ENCODE data around the gene MIER3. TPM values are rescaled to one million over a fixed set of nuclear protein-coding genes. Genes with fewer than 3 reads are reported as not detected.

The MIER3 gene
- total RNA-seq, 4 donors from 2014 or later: 8.8 to 111 (median 60.8) TPM

- in situ Hi-C loops (cut with MboI; ENCODE audit: low pct_ligation_motif_present in 1 of 4, low pct_unique_long_range_greater_than_20kb in 1 of 4, low sequenced_read_pairs in 3 of 4): loop anchor here in 1 of 4 donors (25.0 kb wide), 1 partner anchor 294 kb away; no protein-coding TSS in a partner anchor
- 56 to 58% methylated on average over 2 of the region's 2 CpGs for WGBS, 2 donors (ENCODE audit: low coverage in 1 of 2)
- H3K4me3 ChIP-seq: no peak overlapping the region
- peaks cover 0 to 3% (median 0%) of the 10 kb centered on the region in 4 donors for H3K4me1 ChIP-seq
- intact Hi-C loops (cut with DNase I; ENCODE audit: low total_unique reads): no loop called here
- DNase-seq: peak; percentile 41
- H3K36me3 ChIP-seq: peaks cover 0 to 17% (median 7%) of the 10 kb centered on the region in 4 donors
- no peaks in the 10 kb centered on the region for H3K9me3 ChIP-seq
- H3K27me3 ChIP-seq: no peaks in the 10 kb centered on the region
- TF ChIP-seq, protein P1, sequence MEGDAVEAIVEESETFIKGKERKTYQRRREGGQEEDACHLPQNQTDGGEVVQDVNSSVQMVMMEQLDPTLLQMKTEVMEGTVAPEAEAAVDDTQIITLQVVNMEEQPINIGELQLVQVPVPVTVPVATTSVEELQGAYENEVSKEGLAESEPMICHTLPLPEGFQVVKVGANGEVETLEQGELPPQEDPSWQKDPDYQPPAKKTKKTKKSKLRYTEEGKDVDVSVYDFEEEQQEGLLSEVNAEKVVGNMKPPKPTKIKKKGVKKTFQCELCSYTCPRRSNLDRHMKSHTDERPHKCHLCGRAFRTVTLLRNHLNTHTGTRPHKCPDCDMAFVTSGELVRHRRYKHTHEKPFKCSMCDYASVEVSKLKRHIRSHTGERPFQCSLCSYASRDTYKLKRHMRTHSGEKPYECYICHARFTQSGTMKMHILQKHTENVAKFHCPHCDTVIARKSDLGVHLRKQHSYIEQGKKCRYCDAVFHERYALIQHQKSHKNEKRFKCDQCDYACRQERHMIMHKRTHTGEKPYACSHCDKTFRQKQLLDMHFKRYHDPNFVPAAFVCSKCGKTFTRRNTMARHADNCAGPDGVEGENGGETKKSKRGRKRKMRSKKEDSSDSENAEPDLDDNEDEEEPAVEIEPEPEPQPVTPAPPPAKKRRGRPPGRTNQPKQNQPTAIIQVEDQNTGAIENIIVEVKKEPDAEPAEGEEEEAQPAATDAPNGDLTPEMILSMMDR (IDR thresholded peaks at IDR 0.05): no peak
- no peak for TF ChIP-seq EP300 (IDR thresholded peaks at IDR 0.05; ENCODE audit: low read depth)
- no peak for TF ChIP-seq POLR2A (IDR thresholded peaks at IDR 0.05)
- no peak for TF ChIP-seq POLR2AphosphoS5 (IDR thresholded peaks at IDR 0.05)
- peak overlapping the region in 3 of 4 donors; percentile 14 to 30 (median 21) for H3K27ac ChIP-seq
These were observed 33.9 kb downstream of the MIER3 start for GRCh38 chr5:56918054-56918453.

- Histone ChIP-seq H3K27ac (peak overlapping the region in 2 of 4 donors; percentile 14 to 30), H3K9me3 (no peaks in the 10 kb centered on the region), H3K27me3 (no peaks in the 10 kb centered on the region), H3K4me3 (no peak overlapping the region), H3K4me1 (peaks cover 0 to 3% (median 0%) of the 10 kb centered on the region in 4 donors), H3K36me3 (peaks cover 0 to 12% (median 4%) of the 10 kb centered on the region in 4 donors)
- WGBS, 2 donors (ENCODE audit: low coverage in 1 of 2): 38 to 74% methylated on average over 2 of the region's 2 CpGs
- TF ChIP-seq POLR2A (IDR thresholded peaks at IDR 0.05) (no peak), POLR2AphosphoS5 (IDR thresholded peaks at IDR 0.05) (no peak), EP300 (IDR thresholded peaks at IDR 0.05; ENCODE audit: low read depth) (no peak)
- TF ChIP-seq, protein P1 (IDR thresholded peaks at IDR 0.05): no peak
- peak; percentile 18 for DNase-seq
- in situ Hi-C loops (cut with MboI; ENCODE audit: low pct_ligation_motif_present in 1 of 4, low pct_unique_long_range_greater_than_20kb in 1 of 4, low sequenced_read_pairs in 3 of 4): loop anchor here in 1 of 4 donors (25.0 kb wide), 1 partner anchor 295 kb away; no protein-coding TSS in a partner anchor
- intact Hi-C loops (cut with DNase I; ENCODE audit: low total_unique reads): no loop called here
These were observed 34.4 kb downstream of the MIER3 start for GRCh38 chr5:56917534-56917933.

- in situ Hi-C loops (cut with MboI; ENCODE audit: low pct_ligation_motif_present in 1 of 4, low pct_unique_long_range_greater_than_20kb in 1 of 4, low sequenced_read_pairs in 3 of 4): loop anchor here in 1 of 4 donors (25.0 kb wide), 1 partner anchor 298 kb away; no protein-coding TSS in a partner anchor
These were observed 37.2 kb downstream of the MIER3 start for GRCh38 chr5:56914678-56915077.

GRCh38 chr5:56913766-56914165 lies 38.2 kb downstream of the MIER3 start:
- Histone ChIP-seq H3K4me1 (peaks cover 7 to 14% (median 8%) of the 10 kb centered on the region in 4 donors), H3K4me3 (no peak overlapping the region), H3K36me3 (peaks cover 0 to 4% (median 0%) of the 10 kb centered on the region in 4 donors), H3K27ac (no peak overlapping the region), H3K9me3 (no peaks in the 10 kb centered on the region), H3K27me3 (no peaks in the 10 kb centered on the region)
- no peak for DNase-seq
- intact Hi-C loops (cut with DNase I; ENCODE audit: low total_unique reads): no loop called here
- 94% methylated on average over 3 of the region's 3 CpGs for WGBS, 2 donors (ENCODE audit: low coverage in 1 of 2)
- TF ChIP-seq POLR2A (IDR thresholded peaks at IDR 0.05) (no peak), POLR2AphosphoS5 (IDR thresholded peaks at IDR 0.05) (no peak), EP300 (IDR thresholded peaks at IDR 0.05; ENCODE audit: low read depth) (no peak)
- in situ Hi-C loops (cut with MboI; ENCODE audit: low pct_ligation_motif_present in 1 of 4, low pct_unique_long_range_greater_than_20kb in 1 of 4, low sequenced_read_pairs in 3 of 4): loop anchor here in 1 of 4 donors (25.0 kb wide), 1 partner anchor 299 kb away; no protein-coding TSS in a partner anchor

More at GRCh38 chr5:56914678-56915077, 37.2 kb downstream of the MIER3 start:
- peaks cover 0 to 4% (median 0%) of the 10 kb centered on the region in 4 donors for H3K36me3 ChIP-seq
- no peak overlapping the region for H3K4me3 ChIP-seq
- H3K4me1 ChIP-seq: peaks cover 7 to 14% (median 7%) of the 10 kb centered on the region in 4 donors
- no peaks in the 10 kb centered on the region for H3K9me3 ChIP-seq
- intact Hi-C loops (cut with DNase I; ENCODE audit: low total_unique reads): no loop called here
- H3K27me3 ChIP-seq: no peaks in the 10 kb centered on the region
- TF ChIP-seq, protein P1 (IDR thresholded peaks at IDR 0.05): no peak
- TF ChIP-seq EP300 (IDR thresholded peaks at IDR 0.05; ENCODE audit: low read depth) (no peak), POLR2AphosphoS5 (IDR thresholded peaks at IDR 0.05) (no peak), POLR2A (IDR thresholded peaks at IDR 0.05) (no peak)
- no peak for DNase-seq
- 77 to 90% methylated on average over 2 of the region's 2 CpGs for WGBS, 2 donors (ENCODE audit: low coverage in 1 of 2)
- H3K27ac ChIP-seq: no peak overlapping the region

Measured in transverse colon (tissue), 4 donors.